NCI-H526 (cell line): ENCODE data around the gene PCYOX1L.

Source experiments
- DNase-seq, 2 experiments: peaks; one replicate each; lab custom pipeline; 2025; lab: John Stamatoyannopoulos, UW

PCYOX1L gene, protein sequence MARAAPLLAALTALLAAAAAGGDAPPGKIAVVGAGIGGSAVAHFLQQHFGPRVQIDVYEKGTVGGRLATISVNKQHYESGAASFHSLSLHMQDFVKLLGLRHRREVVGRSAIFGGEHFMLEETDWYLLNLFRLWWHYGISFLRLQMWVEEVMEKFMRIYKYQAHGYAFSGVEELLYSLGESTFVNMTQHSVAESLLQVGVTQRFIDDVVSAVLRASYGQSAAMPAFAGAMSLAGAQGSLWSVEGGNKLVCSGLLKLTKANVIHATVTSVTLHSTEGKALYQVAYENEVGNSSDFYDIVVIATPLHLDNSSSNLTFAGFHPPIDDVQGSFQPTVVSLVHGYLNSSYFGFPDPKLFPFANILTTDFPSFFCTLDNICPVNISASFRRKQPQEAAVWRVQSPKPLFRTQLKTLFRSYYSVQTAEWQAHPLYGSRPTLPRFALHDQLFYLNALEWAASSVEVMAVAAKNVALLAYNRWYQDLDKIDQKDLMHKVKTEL

DNA sequence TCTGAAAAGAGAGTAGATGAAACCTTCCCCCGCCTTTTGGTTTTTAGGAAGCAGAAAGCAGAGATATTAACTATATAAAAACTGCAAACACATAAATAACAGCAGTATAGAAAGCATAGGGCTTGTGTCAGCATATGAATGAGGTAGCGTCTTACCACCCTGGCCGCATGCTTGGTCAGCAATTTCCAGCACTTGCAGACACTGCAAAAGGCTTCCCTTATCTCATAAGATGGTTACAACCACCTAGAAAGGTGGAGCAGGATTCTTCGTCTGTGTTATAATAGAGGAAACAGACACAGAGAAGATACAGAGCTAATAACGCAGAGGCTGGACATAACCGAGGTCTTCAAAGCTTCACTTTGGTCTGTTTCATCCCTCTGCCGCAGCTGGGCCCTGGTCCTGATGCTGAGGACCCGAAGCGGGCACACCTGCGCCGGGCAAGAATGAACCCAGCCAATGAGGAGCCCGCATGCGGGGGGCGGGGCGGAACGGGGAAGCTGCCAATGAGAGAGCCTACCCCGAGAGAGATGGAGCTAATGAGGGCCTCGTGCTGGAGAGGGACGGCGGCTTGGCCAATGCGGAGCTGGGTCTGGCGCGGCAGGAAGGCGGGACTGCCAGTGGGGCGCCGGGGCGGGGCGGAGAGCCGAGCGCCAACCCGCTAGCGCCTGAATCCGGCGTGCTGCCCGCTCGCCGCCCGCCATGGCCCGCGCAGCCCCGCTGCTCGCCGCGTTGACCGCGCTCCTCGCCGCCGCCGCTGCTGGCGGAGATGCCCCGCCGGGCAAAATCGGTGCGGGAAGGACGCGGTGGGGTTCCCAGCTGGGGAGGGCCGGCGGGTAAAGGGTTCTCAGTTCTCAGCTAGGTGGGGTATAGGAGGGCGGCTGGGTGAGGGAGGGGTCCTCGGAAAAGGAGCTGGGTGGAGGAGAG, at the start of gene PCYOX1L:
TSS of gene PCYOX1L (plus strand) at position 677 of the 924 bp plus-strand sequence. CDS start at position 700, 23 bp downstream.
- DNase-seq = peak; percentile 92 to 98

DNA sequence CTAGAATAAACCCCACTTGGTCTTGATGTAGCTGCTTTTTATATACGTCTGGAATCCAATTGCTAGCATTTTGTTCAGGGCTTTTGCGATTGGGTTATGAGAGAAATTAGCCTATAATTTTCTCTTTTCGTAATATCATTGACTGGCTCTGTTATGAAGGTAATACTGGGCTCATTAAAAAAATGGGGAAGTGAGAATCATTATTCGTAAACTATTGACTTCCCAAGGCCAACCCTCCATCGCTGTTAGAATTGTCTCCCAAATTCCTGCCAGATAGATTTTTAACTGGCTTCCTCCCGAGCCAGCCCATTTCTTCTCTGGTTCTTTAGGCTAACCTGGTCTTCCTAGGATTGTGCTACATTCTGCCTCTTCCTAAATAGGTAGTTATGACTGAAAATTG, 48.5 kb upstream of the PCYOX1L start:
- DNase-seq = no peak

DNA sequence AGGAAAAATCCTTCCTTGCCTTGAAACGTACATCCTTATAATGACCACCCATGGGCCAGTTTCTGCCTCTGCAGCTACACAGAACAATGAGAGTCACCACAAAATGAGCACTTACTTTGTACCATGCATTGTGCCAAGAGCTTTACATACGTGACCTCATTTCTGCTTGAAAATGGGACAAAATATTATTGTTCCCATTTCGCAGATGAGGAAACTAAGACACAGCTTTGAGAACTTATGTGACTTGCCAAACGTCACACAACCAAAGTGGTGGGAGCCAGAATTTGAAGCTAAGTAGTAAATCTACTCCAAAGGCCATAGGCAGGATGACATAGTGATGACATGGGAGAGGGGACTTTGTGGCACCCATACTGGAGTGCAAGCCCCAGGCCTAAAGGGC, 47.4 kb upstream of the PCYOX1L start:
- no peak for DNase-seq

DNA sequence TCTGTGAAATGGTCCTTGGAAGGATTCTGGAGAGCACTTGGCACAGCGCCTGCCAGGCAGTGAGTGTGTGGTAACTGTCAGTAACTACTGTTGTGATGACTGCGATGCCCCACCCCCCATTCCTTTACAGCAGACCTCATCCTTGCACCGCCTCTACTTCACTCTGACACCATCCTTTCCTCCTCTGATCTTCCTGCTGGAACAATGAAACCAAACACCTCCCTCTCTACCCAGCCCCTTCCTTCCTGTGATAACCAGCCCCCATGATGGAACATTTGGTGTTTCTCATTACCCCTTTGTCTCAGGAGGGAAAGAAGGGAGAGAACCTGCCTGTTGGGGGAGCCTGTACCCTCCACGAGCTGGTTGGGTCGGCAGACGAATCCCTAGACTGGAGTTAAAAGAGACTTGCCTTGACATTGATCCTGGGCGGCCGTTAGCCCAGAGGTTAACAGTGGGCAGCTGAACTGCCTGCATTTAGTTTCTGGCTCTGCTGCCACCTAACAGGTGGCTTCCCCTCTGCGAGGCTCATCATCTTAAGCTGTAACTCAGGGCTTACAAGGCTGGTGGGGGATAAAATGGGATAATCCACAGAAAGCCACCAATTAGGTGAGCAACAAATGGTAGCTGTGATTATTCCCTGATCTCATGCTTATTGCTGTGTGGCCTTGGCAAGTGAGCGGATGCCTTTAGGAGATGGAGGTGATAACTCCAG, 46.7 kb upstream of the PCYOX1L start:
- DNase-seq = no peak

DNA sequence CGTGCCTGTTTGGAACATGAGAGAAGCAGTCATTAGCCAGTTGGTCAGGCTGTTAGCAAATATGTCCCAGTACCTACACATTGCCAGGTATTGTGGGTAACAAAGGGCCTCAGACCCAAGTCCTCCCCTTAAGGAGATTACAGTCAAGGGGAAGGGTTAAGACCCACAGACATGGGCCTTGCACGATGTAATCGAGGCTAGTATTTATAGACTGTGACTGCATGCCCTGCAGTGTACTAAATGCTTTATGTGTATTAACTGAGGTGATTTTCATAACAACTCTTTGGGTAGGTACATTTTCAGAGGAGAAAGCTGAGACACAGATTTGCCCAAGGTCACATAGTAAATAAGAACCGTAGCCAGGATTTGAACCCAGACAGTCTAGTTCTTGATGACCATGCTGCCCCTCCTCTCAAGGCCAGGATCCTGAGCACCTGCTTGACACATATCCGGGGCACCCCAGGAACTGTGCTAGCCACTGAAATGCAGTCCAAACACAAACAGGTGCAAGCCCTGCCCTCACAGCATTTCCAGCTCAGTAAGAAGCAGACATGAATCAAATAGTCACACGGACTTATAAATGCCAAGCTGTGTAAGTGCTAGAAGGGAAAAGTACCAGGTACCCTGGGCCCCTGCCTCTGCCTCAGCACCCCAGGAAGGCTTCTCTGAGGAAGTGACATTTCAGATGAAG, 44.5 kb upstream of the PCYOX1L start:
- no peak for DNase-seq

DNA sequence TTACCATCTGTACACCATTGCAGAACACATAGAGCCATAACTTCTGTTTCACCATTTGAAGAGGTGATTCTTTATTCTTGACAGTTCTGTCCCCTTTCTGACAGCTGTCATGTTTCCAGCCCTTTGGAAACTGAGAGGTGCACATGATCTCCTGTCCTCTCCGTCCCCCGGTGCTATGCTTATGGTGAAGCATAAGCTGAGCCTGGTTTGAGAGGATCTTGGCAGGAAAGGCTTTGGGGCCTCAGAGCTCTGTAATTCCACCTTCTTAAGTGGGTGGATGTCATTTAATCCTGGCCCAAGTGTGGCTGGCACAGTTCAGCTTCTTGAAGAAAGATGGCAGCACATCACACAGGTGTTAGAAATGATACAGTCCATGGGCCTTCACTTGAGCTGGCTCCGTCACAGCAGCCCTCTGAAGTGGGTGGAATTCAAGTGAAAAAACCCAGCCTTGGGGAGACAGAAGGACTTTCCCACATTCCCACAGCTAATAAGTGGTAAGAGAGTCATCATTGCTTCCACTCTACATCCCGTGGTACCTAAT, 43.2 kb upstream of the PCYOX1L start:
- DNase-seq = no peak

DNA sequence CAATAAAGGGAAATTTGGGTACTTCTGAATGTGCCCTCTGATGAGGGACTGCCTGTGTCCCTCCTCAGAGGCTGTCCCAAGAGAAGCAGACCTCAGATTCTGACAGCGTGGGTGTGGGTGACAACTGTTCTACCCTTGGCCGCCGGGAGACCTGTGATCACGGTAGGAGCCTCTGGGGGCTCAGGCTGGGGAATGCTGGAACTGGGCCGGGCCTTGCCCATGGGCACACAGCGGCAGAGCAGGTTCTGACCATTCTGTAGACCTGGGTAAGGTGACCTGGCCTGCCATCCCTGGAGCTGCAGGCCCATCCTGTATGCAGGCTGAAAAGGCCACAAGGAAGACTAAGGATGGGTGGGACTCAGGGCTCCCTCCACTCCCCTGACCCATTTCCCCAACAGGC, 42.1 kb upstream of the PCYOX1L start:
- DNase-seq = no peak

DNA sequence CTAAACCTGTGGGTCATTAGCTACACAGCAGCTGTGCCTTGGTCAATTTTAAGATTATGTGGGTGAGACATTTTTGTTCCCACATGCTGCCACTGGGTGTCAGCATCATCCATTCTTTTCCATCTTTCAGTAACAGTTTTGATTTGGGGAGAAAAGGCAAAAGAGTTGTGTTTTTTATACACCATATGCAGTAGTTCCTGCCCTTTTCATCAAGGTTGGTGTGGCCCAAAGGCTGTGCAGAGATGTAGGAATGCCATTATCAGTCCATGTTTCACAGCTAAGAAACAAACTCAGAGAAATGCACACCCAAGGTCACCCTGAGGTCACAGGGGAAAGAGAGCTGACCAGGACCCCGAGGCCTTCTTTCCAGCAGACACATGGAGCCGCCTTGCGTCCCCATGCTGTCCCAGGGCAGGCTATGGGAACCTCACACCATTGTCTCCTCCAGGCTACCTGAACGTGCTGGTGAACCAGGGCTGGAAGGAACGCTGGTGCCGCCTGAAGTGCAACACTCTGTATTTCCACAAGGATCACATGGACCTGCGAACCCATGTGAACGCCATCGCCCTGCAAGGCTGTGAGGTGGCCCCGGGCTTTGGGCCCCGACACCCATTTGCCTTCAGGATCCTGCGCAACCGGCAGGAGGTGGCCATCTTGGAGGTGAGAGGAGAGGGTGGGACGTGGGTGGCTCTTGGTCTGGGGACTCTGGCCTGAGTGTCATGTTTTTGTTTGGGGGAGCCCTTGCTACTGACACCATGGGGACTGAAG, 40.4 kb upstream of the PCYOX1L start:
- DNase-seq = peak; percentile 32 to 65

DNA sequence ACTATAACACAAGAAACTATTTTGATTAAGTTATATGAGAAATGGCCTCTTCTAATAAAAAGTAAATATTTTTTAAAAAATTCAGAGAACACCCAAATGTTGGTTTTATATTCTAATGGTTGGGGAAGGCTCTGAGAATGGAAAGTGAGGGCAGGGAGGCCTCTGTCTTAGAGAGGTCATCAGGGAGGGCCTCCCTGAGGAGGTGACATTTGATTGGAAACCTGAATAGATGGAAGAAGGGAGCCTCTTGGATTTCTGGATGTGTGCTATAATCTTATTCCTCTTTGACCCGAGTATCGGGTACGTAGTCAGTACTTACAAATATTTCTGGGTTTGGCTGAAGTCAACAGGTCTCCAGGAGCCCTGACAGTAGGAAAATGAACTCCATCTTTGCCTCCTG, 38.7 kb upstream of the PCYOX1L start:
- DNase-seq = no peak

DNA sequence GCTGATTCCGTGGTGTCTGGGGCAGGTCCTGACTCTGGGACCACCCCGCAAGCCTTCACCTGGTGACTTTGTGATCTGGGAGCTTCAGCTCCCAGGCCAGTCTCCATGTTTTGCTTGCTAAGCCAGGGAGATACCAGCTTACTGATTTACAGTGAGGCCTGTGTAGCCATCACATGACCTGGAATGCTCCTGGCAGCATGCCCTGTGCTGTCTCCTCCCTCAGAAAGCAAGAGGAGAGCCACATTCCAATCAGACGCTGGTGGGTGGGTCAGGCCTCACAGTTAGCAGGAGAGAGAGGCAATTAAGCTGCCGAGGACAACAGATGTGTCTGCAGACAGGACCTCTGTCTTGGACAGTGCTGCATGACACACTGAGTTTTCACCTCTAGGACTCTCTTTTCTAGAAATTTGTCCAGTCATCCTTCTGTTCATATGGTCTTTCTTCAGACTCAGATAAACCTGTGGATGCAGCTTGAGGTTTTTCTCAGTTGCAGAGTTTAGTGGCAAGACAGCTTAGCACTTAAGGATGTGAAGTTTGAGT, 37.0 kb upstream of the PCYOX1L start:
- DNase-seq = peak; percentile 33 to 58

DNA sequence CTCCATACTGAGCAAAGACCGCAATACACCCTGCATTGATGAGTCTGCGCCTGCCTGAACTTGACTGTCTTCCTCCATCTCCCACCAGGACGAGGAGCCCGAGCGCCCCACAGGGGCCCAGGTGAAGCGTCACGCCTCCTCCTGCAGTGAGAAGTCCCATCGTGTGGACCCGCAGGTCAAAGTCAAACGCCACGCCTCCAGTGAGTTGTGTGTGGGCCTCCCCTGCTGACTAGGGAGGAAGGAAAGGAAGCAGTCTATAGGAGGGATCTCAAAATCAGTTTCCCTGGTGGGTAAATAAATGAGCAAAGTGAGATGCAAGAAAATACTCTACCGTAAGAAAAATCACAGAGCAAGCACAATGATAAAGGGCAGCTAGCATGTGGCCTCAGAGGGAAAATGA, 35.3 kb upstream of the PCYOX1L start:
- no peak for DNase-seq

DNA sequence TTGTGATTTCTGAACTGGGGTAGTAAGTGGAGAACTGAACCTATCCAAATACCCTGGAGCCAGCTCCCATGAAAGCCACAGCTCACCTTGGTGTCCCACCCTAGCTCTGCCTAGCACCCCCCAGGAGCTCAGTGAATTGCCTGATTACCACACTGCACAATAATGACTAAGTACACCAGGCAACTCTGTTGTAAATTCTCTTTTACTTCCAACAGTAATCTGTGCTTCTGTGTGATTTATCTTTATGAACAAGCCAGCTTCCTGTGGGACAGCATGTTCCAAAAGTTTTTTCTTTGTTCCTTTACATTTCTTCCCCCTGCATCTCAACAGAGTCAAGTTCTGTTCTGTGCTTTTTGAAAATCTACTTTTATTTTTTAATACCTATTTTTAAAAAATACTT, 34.6 kb upstream of the PCYOX1L start:
- DNase-seq = no peak

DNA sequence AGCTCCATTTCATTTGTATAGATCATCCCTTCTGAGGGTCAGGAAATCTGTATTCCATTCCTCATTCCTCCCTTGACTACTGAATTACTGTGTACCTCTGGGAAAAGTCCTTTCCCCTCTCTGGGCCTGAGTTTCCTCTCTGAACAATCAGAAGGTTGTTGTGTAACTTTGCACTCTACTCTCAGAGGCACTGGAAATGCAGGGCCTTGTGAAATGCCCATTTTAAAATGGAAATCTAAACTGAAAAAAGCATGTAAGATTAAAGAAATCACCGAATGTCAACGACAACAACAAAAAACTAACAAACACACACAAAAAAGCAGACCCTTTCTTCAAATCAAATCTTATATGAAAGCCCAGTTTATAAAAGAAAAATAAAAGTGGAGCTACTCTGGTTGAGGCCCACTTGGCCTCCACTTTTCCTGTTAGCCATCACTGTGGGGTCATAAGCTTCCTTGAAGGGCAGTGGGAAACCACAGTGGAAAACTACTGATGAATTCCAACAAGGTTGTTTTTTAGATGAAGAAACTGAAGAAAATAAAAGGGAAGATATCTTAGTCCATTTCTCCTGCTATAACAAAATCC, 34.1 kb upstream of the PCYOX1L start:
- DNase-seq = no peak

DNA sequence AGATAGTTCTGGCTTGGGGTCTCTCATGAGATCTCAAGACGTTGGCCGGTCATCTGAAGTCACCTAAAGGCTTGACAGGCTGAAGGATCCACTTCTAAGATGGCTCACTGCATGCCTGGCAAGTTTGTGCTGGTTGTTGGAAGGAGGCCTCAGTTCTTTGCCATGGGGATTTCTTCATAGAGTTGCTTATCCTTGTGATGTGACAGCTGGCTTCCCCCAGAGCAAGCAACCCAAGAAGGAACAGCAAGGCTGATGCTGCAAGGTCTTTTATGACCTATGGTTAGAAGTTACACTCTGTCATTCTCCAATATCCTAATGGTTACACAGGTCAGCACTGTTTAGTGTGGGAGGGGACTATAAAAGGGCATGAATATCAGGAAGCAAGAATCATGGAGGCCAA, 33.2 kb upstream of the PCYOX1L start:
- DNase-seq = no peak

DNA sequence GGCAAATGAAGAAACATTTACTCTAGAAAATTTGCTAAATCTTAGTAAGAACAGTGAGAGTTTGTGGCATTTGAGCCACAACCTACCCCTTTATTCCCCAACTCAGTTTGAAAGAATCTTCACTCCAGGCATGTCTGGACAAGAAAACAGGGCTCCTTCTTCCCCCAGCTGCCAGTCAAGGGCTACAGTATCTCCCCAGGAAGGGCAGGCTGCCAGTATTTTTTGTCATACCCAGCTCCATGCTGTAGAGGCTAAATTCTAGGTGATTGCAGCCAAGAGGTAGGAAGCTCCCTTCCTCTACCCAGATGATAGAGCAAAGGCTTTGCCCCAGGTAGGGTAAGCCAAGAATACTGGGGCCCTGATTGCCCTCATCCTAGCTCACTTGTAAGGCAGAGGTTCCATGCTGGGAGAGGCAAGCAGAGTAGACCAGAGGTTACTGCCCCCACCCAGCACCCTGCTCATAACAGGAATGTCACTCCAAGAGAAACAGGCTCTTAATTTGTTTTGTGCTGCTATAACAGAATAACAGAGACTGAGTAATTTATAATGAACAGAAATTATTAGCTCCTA, 32.6 kb upstream of the PCYOX1L start:
- DNase-seq = no peak

DNA sequence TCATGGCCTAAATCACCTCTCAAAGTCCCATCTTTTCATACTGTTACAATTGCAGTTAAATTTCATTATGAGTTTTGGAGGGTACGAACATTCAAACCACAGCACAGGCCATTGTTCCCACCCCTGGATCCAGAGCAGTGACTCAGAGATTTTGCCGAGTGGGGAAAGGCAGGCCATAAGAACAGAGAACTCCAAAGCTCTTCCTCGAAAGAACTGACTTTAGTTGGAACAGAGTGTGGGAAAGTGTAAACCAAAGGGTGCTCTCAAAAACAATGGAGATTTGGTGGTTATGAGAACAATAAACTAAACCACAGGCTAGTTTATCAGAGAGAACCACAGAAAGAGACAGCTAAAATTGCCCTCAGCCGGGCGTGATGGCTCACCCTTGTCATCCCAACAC, 32.0 kb upstream of the PCYOX1L start:
- DNase-seq = no peak

DNA sequence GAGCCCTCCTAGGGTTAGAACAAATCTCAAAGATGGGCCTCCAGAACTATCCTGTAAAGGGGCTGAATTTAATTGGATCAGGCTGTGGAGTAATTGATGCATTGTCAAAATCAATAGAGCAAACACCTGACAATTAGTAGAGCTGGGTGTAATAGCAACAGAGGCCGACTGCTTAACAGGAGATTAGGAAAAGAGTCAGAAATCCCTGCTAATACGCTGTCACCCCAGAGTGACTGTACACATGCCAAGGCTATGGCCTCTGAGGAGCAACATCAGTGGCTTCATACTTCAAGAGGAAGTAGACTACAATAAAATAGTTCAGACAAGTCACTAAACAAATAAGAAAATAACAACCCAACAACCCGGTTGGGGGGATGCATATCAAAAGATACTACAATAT, 31.2 kb upstream of the PCYOX1L start:
- no peak for DNase-seq

DNA sequence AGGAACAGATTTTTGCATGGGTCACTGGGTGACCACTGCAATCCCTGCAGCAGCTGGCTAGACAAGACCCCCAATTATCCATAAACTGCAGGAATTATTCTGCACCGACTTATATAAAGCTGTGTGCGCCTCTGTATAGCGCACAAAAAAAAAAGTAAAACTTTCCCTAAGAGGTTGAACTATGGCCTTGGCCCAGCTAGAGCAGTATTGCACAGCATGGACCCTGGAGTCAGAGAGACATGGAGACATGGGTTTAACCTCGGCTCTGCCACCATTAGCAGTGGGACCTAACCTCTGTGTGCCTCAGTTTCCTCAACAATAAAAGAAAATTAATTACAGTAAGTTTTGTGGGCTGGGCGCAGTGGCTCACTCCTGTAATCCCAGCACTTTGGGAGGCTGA, 29.7 kb upstream of the PCYOX1L start:
- no peak for DNase-seq

DNA sequence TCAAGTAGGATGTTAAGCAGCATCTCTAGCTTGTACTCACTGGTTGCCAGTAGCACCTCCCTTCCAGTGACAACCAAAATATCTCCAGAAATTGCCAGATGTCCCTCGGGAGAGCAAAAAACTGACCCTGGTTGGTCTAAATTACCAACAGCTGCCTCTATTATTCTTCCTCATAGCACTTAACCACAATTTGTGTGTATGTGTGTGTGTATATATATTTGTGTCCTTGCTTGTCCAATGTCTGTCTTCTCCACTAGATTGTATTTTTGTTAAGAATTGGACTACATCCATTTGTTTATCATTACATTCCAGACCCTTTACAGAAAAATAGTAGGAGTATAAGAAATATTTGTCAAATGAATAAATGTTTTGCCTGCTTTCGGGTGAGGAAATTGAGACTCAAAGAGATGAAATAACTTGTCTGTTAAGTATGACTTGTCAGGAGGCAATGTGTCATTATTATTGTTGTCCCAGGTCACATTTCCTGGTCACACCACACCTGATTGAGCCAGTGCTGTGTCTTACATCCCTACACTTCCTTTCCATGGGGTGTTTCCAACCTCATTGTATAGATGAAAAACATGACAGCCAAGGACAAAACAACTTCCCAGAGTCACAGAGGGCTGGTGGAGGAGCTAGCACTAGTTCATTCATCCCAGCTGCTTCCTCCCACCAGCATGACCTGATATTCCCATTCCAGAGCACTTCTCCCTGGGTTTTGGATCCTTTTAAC, 24.0 kb upstream of the PCYOX1L start:
- no peak for DNase-seq
